ENCODE measurements around the gene SETD1A. TPM values are rescaled to one million over a fixed set of nuclear protein-coding genes. Genes with fewer than 3 reads are reported as not detected.

Gene SETD1A
- total and polyA plus RNA-seq, 2 of the 4 experiments (the other 2 are of a cell fraction): 0.54 to 5.8 TPM

DNA sequence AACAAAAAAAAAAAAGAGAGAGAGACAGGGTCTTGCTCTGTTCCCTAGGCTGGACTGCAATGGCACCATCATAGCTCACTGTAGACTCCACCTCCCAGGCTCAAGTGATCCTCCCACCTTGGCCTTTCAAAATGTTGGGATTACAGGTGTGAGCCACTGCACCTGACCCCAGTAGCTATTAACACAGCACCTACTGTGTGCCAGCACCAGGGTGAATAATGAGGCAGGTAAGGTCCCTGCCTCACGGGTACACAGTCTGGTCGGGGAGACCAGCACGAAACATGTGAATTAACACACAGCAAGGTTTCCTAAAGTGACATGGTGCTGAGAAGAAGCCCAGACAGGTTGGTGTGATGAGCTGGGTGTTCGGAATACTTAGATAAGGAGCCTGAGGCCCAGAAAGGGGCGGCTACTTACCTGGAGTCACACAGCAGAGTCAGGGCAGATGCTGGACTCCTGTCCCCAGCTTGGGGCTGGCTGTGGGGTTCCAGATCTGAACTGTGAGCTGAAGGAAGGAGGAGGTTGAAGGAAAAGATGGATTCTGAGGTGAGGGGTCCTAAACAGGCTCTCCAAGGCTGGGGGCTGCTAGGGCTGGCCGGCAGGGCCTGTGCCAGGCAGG, 44.7 kb upstream of the SETD1A start:
- Histone ChIP-seq H4K20me1 (ENCODE audit: insufficient read depth, low read length) (no peaks in the 10 kb centered on the region; the same call in 1 of the 2 replicates), H2BK15ac (ENCODE audit: low read depth, low read length) (no peak overlapping the region), H3K14ac (replicated peaks; ENCODE audit: low read depth, low read length) (no peak overlapping the region), H2AK5ac (ENCODE audit: low read depth, low read length) (no peak overlapping the region), H3K4me2 (ENCODE audit: low read depth, low read length) (no peak overlapping the region), H3K9me3 (ENCODE audit: control insufficient read depth, insufficient read depth, low read length) (no peaks in the 10 kb centered on the region), H3K79me1 (ENCODE audit: low read depth in 1 of 2, low read length in 2 of 2) (no peaks in the 10 kb centered on the region), H3K4me3 (ENCODE audit: insufficient read depth, low read depth, low read length) (no peak overlapping the region), H3K18ac (ENCODE audit: low read depth, low read length) (no peak overlapping the region), H2AK9ac (replicated peaks; ENCODE audit: low read depth, low read length, poor library complexity) (no peak overlapping the region), H3K9ac (ENCODE audit: low read depth, low read length) (no peak overlapping the region), H3K56ac (ENCODE audit: extremely low read depth, insufficient read depth, low read length) (no peak overlapping the region), H3K23ac (ENCODE audit: low read depth, low read length) (no peak overlapping the region), H4K8ac (ENCODE audit: low read depth in 2 of 2, low read length in 2 of 2) (no peak overlapping the region), H4K5ac (ENCODE audit: low read depth, low read length) (no peak overlapping the region), H2BK20ac (ENCODE audit: low read depth, low read length) (no peak overlapping the region), H3K4ac (ENCODE audit: low read depth, low read length) (no peak overlapping the region), H3K4me1 (ENCODE audit: control insufficient read depth, insufficient read depth, low read length) (no peaks in the 10 kb centered on the region; the same call in 1 of the 2 replicates), H4K91ac (ENCODE audit: insufficient read depth, low read depth, low read length) (no peak overlapping the region), H3K27ac (ENCODE audit: insufficient read depth, low read length) (no peak overlapping the region), H2AFZ (replicated peaks; ENCODE audit: low read length, poor library complexity) (no peak overlapping the region), H3K9me1 (ENCODE audit: insufficient read depth, low read length) (no peaks in the 10 kb centered on the region), H3K36me3 (ENCODE audit: control insufficient read depth, insufficient read depth, low read length) (no peaks in the 10 kb centered on the region), H2BK5ac (ENCODE audit: low read depth, low read length, poor library complexity, severe bottlenecking) (no peak overlapping the region), H3K27me3 (ENCODE audit: control insufficient read depth, insufficient read depth, low read length) (no peaks in the 10 kb centered on the region), H2BK120ac (ENCODE audit: low read depth, low read length) (no peak overlapping the region)
- dilution Hi-C loops (cut with HindIII; ENCODE audit: low sequenced_read_pairs, unreplicated experiment) (no loop called here), intact Hi-C loops (cut with micrococcal nuclease) (no loop called here), in situ Hi-C loops (cut with MboI; ENCODE audit: low sequenced_read_pairs) (no loop called here)
- CTCF ChIA-PET: interaction anchor here (0.6 to 0.7 kb wide), 2 partner anchors 29 to 70 kb away, joined by 3 read pairs; no protein-coding TSS in a partner anchor
- no peak for TF ChIP-seq POLR2A (IDR thresholded peaks at IDR 0.05; ENCODE audit: low read depth, low read length)
- TF ChIP-seq, protein P1, sequence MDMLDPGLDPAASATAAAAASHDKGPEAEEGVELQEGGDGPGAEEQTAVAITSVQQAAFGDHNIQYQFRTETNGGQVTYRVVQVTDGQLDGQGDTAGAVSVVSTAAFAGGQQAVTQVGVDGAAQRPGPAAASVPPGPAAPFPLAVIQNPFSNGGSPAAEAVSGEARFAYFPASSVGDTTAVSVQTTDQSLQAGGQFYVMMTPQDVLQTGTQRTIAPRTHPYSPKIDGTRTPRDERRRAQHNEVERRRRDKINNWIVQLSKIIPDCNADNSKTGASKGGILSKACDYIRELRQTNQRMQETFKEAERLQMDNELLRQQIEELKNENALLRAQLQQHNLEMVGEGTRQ (IDR thresholded peaks at IDR 0.05; ENCODE audit: low read depth, low read length): no peak
- no peak for TF ChIP-seq RCOR1 (IDR thresholded peaks at IDR 0.05; ENCODE audit: insufficient replicate concordance, low read length)
- TF ChIP-seq CEBPB (IDR thresholded peaks at IDR 0.05; ENCODE audit: low read depth, low read length): no peak
- TF ChIP-seq NFE2L2 (IDR thresholded peaks at IDR 0.05; ENCODE audit: low read depth, low read length): no peak
- TF ChIP-seq, protein P2, sequence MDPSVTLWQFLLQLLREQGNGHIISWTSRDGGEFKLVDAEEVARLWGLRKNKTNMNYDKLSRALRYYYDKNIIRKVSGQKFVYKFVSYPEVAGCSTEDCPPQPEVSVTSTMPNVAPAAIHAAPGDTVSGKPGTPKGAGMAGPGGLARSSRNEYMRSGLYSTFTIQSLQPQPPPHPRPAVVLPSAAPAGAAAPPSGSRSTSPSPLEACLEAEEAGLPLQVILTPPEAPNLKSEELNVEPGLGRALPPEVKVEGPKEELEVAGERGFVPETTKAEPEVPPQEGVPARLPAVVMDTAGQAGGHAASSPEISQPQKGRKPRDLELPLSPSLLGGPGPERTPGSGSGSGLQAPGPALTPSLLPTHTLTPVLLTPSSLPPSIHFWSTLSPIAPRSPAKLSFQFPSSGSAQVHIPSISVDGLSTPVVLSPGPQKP (IDR thresholded peaks at IDR 0.05; ENCODE audit: borderline replicate concordance, low read depth, low read length): no peak
- no peak for TF ChIP-seq RFX5 (IDR thresholded peaks at IDR 0.05; ENCODE audit: low read depth, low read length)
- no peak for TF ChIP-seq CHD1 (IDR thresholded peaks at IDR 0.05; ENCODE audit: low read depth, low read length)
- TF ChIP-seq SMC3 (IDR thresholded peaks at IDR 0.05; ENCODE audit: low read depth, low read length): no peak
- no peak for TF ChIP-seq MXI1 (IDR thresholded peaks at IDR 0.05; ENCODE audit: borderline replicate concordance, low read depth, low read length)
- TF ChIP-seq MAZ (IDR thresholded peaks at IDR 0.05; ENCODE audit: borderline replicate concordance, low read depth, low read length): no peak
- TF ChIP-seq, protein P3, sequence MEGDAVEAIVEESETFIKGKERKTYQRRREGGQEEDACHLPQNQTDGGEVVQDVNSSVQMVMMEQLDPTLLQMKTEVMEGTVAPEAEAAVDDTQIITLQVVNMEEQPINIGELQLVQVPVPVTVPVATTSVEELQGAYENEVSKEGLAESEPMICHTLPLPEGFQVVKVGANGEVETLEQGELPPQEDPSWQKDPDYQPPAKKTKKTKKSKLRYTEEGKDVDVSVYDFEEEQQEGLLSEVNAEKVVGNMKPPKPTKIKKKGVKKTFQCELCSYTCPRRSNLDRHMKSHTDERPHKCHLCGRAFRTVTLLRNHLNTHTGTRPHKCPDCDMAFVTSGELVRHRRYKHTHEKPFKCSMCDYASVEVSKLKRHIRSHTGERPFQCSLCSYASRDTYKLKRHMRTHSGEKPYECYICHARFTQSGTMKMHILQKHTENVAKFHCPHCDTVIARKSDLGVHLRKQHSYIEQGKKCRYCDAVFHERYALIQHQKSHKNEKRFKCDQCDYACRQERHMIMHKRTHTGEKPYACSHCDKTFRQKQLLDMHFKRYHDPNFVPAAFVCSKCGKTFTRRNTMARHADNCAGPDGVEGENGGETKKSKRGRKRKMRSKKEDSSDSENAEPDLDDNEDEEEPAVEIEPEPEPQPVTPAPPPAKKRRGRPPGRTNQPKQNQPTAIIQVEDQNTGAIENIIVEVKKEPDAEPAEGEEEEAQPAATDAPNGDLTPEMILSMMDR (conservative IDR thresholded peaks at IDR 0.05; ENCODE audit: low read depth, low read length): no peak
- TF ChIP-seq MAFK (IDR thresholded peaks at IDR 0.05; ENCODE audit: low read depth, low read length): no peak
- TF ChIP-seq RAD21 (IDR thresholded peaks at IDR 0.05; ENCODE audit: low read length): no peak
- no peak for TF ChIP-seq BHLHE40 (IDR thresholded peaks at IDR 0.05; ENCODE audit: low read depth, low read length)
- ATAC-seq (ENCODE audit: low read depth) (no peak), DNase-seq (no peak)
- WGBS, 2 experiments (ENCODE audit: extremely low coverage in 2 of 2, insufficient read length in 1 of 2): 76% methylated on average over 2 of the region's 6 CpGs; no CpG with 5 or more reads in 1 of the 2 experiments
- POLR2A ChIA-PET (ENCODE audit: unreplicated experiment): no interaction called here
- BruUV-seq (replicated peaks): no TSS peak

Data from IMR-90 (cell line).